HG03060 (cell line): ENCODE results near the gene SLC41A3.

Experiments
- ATAC-seq: cut with Tn5 transposase; IDR thresholded peaks from one replicate; pipeline ENCODE4 v1.9.1; 2021; ENCODE audit warnings: low read depth, moderate number of reproducible peaks; ENCODE audit not compliant: unreplicated experiment

SLC41A3 gene

DNA sequence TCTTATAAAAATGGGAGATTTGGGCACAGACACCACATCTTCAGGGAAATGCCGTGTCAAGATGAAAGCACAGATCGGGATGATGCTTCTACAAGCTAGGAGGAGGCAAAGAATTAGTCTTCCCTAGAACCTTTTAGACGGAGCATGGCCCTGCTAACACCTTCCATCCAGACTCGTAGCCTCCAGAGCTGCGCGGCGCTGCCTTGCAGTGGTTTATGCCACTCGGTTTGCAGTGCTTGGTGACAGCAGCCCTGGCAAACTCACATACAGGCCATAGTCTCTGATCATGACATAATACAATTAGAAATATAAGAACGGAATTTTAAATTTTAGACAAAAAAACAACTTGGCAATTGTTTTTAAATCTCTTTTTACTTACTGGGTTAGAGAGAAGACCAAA, 37.1 kb upstream of the SLC41A3 start:
- ATAC-seq, result no peak

DNA sequence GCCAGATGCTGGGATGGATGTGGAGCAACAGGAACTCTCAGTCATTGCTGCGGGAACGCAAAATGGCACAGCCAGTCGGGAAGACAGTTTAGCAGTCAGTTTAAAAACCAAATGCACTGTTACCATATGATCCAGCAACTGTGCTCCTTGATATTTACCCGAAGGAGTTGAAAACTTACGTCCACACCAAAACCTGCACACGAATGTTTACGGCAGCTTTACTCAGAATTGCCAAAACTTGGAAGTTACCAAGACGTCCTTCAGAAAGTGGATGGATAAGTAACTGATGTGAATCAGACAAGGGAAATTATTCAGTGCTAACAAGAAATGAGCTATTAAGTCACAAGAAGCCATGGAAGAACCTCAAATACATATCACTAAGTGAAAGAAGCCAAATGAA, 36.1 kb upstream of the SLC41A3 start:
- ATAC-seq, result no peak

DNA sequence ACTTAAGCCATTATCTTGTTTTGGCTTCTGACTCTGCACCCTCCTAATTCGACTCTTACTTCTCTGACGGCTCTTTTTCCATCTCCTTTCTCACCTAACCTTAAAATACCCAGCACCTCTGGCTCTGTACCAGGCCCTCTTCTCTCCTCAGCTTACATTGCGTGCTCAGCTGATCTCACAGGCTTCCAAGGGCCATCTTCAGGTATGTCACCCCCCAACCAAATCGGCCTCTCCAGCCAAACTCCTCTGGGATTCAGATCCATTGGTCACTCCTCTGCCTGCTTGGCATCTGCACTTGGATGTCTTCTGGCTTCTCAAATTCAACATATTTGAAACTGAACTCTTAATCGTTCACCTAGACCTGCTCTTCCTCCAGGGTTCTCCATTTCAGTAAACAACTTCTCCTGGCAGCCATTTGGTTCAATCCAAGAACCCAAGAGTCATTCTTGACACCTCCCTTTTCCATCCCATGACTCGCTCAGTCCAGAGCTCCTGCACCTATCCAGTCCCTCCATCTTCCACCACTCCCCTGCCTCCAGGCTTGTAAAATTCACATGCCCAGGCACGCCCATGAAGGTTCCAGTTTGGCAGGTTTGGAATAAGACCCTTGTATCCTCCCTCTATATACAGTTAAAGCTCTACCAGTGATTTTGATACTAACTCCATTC, 35.2 kb upstream of the SLC41A3 start:
- ATAC-seq, result no peak

DNA sequence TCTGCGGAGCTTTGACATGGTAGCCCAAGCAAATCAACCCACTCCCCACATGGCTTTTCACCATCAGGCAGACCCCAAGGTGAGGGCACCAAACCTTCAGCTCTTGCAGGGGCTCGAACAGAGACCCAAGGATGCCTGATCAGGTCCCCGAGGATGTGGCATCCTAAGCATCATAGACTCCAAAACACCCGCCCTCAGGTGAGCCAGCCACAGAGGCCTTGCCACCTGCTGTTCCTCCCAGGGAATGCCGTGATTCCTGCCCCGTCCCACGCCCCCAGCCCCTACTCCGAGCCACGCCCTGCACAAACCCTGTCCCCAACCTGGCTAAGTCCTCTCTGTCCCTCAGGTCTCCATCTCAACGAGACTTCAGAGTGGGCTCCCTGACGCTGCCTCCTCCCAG, 34.7 kb upstream of the SLC41A3 start:
- ATAC-seq, result no peak

DNA sequence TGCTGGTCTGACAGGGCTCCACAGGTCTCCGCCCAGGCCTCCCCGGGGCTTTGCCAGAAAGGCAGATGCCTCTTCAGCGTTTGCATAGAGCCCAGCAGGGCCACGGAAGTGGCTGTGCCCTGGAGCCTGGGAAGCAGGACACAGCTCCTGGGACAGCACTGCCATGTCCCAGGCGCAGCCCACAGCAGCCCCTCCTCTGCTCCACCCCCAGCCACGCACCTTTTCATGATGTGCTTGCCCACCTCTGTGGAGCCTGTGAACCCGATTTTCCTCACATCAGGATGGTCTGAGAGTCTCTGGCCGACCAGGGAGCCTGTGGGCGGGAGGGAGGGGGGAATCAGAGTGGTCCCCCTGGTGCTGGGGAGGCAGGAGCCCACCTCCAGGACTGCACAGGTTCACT, 33.9 kb upstream of the SLC41A3 start:
- ATAC-seq, result no peak

DNA sequence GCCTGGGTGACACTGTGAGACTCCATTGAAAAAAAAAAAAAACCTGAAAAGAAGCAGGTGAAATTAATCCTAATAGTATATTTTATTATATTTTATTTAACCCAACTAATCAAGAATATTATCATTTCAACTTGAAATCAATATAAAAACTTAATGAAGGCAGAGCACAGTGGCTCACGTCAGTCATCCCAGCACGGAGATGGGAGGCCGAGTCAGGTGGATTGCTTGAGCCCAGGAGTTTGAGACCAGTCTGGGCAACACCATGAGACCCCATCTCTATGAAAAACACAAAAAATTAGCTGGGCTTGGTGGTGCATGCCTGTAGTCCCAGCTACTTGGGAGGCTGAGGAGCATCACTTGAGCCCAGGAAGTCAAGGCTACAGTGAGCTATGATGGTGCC, 33.3 kb upstream of the SLC41A3 start:
- no peak for ATAC-seq

DNA sequence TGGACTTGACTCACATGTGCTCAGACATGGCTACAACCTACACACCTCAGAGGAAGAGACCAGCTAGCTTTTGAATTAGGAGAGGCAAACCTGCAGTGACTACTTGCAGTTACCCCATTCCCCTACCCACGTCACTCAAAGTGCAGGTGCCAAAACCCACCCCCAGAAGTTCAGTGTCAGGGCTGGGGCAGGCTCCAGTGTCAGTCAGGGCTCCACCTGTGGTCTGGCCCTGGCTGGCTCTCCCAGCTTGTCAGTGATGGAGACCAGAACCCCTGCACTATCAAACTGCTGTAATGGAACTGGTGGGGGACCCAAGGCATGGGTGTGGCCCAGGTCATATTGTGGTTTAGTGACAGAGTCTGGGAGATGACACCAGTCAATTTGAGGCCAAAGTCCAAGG, 32.6 kb upstream of the SLC41A3 start:
- no peak for ATAC-seq

DNA sequence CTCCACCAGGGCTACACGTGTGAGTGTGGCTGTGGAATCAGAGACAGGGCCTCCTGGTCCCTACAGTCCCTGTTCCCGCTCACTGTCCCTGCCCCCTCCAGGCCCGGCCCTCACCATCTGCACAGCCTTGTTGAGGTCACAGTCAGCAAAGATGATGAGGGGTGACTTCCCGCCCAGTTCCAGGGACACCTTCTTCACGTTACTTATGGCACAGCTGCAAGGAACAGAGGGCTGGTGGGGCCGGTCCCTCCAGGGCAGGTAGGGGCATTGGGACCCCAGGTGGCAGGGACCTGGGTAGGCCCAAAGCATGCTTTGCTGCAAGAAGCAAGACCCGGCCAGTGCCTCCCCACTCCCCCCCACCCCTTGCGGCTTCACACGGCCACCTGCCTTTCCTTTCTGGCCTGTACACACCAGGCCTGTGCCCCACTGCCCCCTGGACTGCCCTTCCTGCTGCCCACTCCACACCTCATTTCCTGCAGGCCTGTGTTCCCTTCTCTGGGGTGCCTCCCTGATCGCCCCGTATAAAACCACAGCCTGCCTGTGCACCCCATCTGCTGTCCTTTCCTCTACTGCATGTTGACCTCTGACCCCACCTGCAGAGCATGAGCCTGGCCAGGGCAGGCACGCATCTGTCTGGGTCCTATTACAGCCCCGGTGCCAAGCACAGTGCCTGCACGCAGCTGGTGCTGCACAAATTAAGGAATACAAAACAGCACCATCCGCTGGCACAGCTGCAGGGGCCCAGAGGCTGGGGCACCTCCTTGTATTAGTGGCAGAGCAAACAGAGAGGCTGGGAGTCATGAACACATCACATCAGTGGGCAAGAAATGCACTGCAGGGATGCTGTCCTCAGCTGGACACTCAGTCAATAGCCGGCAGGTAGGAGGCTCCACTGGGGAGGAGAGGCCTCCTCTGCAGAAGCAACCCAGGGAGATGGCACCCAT, 30.8 kb upstream of the SLC41A3 start:
- ATAC-seq, result no peak

DNA sequence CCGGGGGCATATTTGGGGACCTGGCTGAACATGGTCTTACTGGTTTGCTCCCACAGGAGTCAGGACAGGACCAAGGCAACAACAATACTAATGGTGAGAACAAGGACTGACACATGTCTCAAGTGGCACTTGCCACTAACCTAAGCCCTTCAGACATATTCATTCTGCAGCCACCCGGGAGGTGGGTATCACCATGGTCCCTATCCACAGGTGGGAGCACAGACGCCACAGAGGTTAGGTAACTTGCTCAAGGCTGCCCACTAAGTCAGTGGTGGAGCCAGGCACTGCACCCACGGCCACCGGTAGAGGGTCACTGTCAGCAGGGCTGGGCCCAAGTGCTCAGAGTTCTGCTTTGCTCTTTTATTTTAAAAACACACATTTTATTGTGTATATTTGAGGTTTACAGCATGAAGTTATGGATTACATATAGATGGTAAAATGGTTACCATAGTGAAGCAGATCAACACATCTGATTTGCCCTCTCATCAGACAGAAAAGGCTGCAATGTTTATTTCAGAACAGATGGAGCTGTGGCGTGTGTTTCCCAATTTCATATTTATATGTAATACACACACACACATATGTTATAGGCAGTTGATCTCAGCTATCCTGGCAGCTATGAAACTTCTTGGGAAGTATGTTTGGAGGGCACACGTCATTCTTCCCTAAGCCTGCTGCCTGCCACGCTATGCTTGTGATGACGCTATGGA, 30.0 kb upstream of the SLC41A3 start:
- ATAC-seq, result no peak

DNA sequence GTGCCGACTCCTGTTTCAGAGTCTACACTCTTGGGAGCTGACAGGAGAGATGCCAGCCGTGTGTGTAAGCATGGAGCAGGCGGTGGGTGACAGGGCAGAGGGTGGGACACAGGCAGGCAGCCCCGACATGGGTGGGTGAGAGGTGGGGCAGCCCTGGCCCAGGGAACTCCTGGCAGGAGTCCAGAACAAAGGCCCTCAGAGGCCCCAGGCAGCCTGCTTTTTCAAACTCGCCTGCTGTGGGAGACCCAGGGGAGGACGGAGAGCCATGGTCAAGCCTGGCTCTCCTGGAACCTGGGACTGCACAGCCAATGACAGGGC, 29.3 kb upstream of the SLC41A3 start:
- no peak for ATAC-seq

DNA sequence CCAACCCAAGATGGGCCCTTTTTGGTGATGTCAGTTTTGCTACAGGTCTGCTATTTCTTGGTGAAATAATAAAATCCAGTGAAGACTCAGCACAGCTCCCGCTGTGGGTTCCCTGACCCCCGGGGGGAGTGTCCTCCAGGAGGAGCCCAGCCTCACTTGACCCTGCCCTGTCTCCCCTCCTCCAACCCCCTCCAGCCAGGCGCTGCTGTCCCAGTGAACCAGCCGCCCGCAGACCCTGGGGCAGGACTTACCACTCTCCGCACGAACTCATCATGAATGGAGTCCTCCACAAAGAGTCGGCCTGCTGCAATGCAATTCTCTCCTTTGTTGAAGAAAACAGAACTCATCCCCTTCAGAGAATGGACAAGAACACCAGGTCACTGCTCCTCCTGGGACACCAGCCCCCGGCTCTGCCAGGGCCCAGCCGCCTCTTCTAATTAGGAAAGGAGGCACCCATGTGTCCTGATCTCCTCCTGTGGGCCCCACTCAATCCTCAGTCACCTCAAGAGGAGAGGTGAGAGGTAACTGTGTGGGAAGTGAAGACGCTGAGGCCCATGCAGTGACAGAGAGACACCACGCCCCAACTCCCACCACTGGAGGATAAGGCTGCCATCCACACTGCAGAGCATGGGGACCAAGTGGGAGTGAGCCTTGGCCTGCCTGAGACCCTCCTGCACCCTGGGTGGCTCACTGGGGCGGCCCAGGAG, 28.8 kb upstream of the SLC41A3 start:
- no peak for ATAC-seq

DNA sequence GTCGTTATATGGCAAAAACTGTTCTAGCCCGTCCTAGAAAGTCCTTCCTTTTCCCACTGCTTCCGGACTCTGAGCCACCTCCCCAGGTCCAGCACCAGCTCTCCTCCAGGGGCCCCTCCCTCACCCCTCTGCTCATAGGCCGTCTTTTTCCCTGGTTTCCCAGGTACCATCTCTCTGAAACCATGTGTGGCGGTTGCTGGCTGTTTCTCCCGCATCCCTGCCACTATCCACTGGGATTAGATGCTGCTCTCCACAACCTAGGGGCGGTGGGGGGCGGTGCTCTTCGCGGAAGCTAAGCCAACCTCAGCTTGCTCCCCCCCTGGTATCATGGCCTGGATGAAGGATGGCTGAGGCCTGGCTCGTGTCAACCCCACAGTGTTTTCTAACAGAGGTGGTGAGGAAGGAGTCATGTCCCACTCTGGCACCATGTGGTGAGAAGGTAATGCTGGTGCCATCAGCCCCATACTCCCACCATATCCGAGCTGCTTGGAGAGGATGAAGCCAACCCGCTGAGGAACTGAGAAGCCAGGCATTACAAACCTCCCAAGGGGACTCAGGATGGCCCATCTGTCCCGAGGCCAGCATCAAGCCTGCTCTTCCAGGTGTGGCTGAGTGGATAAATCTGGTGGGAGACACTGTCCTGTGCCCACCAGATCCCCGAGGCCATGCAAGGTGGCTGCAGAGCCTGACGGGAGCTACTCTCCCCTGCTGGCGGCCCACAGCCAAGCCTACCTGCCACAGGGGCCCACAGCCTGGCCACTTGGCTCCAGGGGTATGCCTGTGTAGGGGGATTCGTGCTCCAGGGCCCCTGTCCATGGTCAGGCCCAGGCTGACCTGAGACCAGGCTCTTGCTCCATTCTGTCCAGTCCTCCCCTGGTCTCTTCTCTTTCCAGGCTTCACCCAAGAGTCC, 27.9 kb upstream of the SLC41A3 start:
- no peak for ATAC-seq

DNA sequence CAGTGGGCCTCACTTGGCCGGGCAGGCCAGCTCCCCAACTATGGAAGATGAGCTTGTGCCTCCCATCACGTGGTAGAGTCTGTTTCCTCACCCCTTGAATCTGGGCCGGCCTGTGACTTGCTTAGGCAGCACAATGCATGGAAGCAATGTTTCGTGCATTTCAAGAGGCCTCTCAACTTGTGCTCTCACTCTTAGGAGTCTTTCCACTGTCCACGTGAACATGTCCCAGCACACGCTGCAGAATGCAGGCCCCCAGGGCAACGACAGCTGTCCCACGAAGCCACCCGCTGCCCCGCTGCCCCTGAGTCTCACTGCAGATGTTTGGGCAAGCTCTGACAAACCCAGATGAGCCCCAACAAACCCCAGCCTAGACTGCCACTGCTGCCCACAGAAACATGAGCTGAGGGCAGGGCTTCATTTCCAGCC, 27.2 kb upstream of the SLC41A3 start:
- ATAC-seq, result no peak

DNA sequence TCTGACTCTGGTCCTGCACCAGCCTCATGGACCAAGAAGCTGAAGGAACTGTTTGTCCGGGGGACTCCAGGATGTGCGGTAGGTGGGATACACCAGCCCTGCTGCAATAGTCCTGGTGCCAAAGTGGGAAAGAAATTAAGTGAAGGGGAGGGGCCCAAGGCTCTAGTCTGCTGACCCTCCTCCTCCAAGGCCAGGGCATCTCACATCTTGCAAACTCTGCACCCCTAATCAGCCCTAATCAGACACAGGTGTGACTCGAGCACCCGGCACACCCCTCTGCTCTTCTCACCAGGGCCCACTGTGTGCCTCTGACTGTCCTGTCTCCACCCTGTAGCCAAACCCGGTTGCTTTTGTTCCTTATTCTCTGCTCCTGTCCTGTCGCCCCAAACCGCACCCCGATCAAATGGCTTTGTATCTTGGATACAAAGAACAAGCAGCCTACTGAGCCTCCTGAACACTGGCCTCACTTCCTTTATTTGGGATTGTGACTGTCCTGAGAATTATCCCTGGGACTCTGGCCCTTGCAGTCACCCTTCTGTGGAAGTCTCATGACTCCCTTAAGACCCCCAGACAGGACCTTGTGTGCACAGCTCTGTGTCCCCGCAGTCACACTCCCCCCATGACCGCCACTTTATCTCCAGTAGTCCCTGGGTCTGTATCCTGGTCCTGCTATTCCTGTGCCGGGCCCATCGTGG, 26.7 kb upstream of the SLC41A3 start:
- ATAC-seq, result no peak

DNA sequence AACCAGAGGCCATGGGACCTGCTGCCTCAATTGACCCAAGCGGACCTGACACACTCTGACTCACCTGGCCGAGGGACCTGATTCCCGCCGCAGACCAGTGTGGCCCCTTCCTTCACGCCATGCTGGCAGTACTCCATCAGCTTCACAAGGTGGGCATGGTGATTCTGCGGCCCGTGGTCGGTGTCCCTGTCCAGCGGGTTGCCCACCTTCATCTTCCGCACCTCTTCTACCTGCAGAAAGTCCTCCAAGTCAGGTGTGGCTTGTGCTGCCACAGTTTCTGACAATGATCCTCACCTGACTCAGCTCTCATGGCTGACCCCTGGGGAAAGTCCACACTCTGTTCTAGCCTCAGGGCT, 25.9 kb upstream of the SLC41A3 start:
- no peak for ATAC-seq

DNA sequence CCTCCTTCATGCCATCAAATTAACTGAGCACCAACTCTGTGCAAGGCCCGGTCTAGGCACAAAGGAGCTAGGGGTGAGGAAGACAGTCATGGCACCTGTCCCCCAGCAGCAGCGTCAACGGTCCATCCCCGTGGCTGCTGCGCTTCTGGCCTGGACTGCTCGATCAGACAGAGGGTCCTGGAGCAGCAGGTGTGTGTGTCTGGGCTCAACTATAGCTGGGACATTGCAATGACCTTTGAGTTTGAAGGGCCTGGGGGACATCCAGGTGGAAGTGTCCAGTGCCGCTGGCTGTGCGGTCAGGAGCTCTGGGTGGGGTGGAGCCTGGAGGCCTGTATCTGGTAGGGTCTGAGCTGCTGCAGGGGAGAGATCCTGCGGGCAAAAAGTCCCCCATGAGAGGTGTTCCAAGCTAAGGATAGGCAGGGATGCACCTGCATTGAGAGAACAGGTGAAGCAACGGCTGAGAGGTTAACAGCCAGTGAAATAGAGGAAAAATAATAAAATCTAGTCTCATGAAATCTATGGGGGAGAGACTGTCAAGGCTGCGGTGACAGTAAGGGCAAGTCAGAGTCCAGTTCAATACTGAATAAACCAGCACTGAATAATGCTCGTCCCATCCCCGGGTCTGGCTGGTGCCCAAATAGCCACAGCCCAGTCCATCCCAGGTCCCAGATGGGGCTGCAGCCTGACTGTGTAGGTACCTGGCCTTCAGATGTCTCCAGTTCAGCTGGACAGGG, 25.4 kb upstream of the SLC41A3 start:
- ATAC-seq, result no peak

DNA sequence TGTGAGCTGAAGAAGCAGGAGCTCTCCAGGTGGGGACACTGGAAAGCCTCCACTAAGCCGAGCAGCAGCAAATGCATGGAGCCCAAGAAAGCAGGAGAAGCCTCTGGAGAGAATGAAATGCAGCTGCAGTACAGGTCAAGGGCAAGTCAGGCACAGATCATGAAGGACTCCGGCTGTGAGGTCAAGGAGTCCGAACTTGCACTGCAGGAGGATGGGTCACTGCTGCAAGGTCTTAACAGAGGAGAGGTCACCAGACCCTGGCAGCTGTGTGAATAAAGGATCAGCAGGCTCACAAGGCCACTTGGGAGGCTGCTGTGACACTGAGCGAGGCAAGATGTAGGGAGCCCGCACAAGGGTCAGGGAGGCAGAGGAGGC, 24.7 kb upstream of the SLC41A3 start:
- ATAC-seq, result no peak

DNA sequence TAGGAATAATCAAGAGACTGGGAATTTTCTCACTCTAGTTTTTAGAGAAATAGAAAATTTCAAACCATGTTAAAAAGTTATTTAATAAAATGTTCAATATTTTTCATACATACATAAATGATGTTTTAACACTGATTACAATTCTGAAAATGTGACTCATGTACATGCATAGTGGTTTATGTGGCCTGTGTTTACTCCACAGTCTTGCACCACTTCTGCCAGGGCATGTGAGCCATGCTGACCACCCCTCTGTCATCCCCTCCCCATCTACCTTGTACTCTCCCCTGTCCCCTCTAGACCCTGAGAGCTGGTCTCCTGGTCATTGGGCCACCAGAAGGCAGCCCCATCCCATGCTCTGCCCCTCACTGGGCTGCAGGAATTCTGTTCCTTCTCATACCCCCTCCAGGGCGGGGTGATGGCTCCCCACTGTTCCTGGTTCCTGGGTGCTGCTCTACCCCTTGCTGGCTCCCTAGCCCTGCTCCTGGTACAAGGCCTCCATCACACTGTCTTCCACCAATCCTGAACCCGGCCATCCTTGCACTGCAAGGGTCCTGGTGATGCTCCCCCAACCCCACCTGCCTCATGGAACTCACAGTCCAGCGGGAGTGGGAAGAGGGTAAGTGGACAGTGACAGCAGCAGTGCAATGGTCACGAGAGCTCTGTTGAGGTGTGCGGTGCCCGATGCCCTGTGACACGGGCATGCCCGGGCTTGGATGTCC, 24.2 kb upstream of the SLC41A3 start:
- ATAC-seq, result no peak
